Lower leg skin (tissue), 4 donors: ENCODE data around the gene RAB19. TPM values are rescaled to one million over a fixed set of nuclear protein-coding genes. Genes with fewer than 3 reads are reported as not detected.

ENCODE experiments used
- DNase-seq, 2 donors: peaks; one replicate each; pipeline ENCODE4 v3.0.0-alpha.2; 2019; ENCODE audit warnings: low spot score in 2 of 2
- H3K4me3 ChIP-seq: fragments of 200-600 bp; sonication (generic); 2 replicates; pipeline ENCODE4 v1.5.1; 2017; ENCODE audit warnings: mild to moderate bottlenecking, low read depth; ENCODE audit not compliant: poor library complexity, severe bottlenecking
- CTCF ChIP-seq, 3 donors: fragments of 450-650 bp; IDR thresholded peaks; one replicate each; pipeline ENCODE4 v1.5.1; 2016; ENCODE audit warnings: antibody characterized with exemption in 3 of 3, mild to moderate bottlenecking in 3 of 3, moderate library complexity in 2 of 3
- POLR2A ChIP-seq, 2 donors: fragments of 450-650 bp; IDR thresholded peaks; one replicate each; pipeline ENCODE4 v1.6.1; 2016 to 2017; ENCODE audit warnings: antibody characterized with exemption in 2 of 2, mild to moderate bottlenecking in 1 of 2, moderate library complexity in 1 of 2
- WGBS, 2 donors: methylation state at CpG; one replicate each; pipeline ENCODE4 v1.1.5; 2018; 5-methylcytosine and 5-hydroxymethylcytosine counted together
- intact Hi-C: fragments of 100-400 bp; cut with DNase I; formaldehyde crosslinking; loops from one replicate; pipeline ENCODE4 v1.15.0; 2023; ENCODE audit warnings: low total_unique reads
- total RNA-seq, 4 donors: library from RNA; depleted of rRNA; stranded (reverse); fragments of >200 nt; gene quantifications; one replicate each; pipeline ENCODE4 v1.1.0, GENCODE V29; 2016

Gene RAB19
- total RNA-seq, 4 donors from 2014 or later, result 0.47 to 1.5 (median 0.72) TPM; not detected in 1

DNA sequence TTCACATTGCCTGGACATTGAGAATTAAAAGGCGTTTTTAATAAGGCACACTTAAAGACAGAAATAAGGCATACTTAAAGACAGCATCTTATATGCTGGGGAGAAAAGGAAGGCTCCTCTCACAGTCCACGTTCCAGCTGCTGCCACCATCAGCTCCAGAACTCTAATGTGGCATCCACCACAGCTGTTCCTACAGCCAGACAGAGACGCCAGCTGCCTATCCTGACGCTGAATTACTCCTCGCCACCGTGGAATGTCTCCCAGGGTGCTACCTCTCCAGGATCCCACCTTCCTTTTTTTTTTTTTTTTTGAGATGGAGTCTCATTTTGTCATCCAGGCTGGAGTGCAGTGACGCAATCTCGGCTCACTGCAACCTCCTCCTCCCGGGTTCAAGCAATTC lies 36.3 kb upstream of the RAB19 start:
- intact Hi-C loops, result no loop called here
- DNase-seq, result no peak
- WGBS, 2 donors, result 90 to 93% methylated on average over 9 of the region's 9 CpGs
- TF ChIP-seq CTCF (IDR thresholded peaks at IDR 0.05) (no peak), POLR2A (IDR thresholded peaks at IDR 0.05) (no peak)
- H3K4me3 ChIP-seq, result no peak overlapping the region

DNA sequence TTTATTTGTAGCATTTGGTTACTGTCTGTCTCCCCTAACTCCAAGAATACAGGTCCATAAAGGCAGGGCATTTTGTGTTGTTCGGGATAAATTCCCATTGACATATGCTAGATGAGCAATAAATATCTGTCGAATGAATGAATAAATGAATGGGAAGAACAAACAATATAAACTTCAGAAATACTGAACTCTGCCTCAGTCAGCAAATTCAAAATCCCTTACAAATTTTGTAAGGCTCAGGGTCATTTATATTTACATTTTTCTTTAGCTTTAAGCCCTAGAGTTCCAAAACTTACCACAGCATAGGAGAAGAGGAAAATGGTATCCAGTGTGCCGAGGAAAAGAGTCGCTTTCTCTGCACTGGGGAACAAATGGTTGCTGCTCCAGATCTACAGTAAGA lies 34.6 kb upstream of the RAB19 start:
- intact Hi-C loops, result no loop called here
- DNase-seq, result no peak
- 97 to 98% methylated on average over 4 of the region's 4 CpGs for WGBS, 2 donors
- TF ChIP-seq POLR2A (IDR thresholded peaks at IDR 0.05) (no peak), CTCF (IDR thresholded peaks at IDR 0.05) (no peak)
- H3K4me3 ChIP-seq, result no peak overlapping the region

DNA sequence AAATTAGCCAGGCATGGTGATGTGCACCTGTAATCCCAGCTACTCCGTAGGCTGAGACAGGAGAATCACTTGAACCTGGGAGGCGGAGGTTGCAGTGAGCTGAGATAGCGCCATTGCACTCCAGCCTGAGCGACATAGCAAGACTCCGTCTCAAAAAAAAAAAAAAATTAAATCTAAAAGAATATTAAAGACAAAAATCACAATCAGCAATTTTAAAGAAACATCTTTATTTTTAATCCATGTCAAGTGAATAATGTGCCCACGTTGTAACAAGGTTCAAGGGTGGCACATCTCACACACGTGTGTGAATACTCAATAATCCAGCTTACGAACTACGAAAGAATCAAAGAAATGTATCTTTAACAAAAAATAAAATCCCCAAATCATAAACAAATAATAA lies 28.5 kb upstream of the RAB19 start:
- no peak for DNase-seq
- 89 to 97% methylated on average over 9 of the region's 9 CpGs for WGBS, 2 donors
- no peak for TF ChIP-seq CTCF (IDR thresholded peaks at IDR 0.05)
- TF ChIP-seq POLR2A (IDR thresholded peaks at IDR 0.05), result no peak
- no peak overlapping the region for H3K4me3 ChIP-seq
- intact Hi-C loops, result no loop called here

DNA sequence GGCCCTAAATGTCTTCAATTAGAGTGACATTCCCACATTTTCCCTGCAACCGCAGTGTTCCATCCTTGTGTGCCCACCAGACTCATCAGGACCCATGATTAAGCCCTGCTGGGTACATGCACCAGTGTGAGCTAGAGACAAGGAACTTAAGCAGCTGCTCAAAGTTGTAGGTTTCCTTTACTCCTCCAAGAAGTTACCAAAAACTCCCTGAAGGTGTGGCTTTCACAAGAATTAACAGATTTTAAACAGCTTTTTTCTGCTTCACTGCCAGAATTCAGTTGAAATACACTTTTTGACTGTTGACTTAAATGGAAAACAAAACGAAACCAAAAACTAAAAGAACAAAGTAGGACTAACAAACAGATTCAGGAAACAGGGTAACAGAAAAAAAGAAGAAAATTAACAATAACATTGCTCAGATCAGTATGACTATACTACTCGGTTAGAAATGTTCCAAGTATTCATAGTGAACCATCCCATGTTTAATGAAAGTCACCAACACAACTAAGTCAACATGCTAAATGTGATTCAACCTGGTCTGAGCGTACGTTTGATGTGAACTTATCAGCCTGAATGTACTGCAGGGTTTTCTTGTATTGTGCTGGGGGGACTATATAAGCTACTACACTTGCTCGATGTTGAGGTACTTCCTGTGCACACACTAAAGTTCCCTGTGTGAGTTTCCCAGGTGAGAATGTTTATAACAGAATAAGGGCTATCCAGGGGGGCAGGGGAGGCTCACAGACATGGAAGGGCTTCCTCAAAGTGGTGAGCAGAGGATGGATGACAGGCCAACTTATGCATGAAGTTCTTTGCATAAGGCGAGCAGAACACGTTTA lies 27.7 kb upstream of the RAB19 start:
- intact Hi-C loops, result no loop called here
- no peak overlapping the region for H3K4me3 ChIP-seq
- WGBS, 2 donors, result 81 to 86% methylated on average over 8 of the region's 8 CpGs
- no peak for TF ChIP-seq POLR2A (IDR thresholded peaks at IDR 0.05)
- TF ChIP-seq CTCF (IDR thresholded peaks at IDR 0.05), result no peak
- DNase-seq, result peak in 1 of 2 donors; percentile 63

DNA sequence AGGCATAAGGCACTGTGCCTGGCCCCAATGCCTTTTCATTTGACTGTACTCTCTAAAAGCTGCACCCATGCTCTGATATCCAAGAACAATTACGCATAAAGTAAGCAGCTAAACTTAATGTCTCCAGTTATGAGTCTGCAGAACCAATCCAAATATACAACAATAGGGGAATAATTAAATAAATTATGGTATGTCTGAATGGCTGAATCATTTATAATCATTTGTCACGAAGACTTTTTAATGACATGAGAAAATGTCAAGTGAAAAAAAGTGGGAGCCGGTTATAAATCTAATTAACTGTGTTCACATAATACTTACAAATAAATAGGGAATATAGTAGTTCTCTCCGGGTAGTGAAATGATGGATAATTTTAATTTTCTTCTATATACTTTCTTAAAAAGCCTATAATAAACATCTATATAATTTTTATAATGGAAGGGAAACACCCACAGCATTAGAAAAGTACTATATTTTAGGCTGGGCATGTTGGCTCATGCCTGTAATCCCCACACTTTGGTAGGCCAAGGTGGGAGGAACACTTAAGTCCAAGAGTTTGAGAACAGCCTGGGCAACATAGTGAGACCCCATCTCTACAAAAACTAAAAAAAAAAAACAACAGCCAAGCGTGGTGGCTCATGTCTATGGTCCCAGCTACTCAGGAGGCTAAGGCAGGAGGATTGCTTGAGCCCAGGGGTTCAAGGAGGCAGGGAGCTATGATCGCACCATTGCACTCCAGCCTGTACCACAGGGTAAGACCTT lies 19.7 kb upstream of the RAB19 start:
- DNase-seq, result peak in 1 of 2 donors; percentile 21
- intact Hi-C loops, result no loop called here
- WGBS, 2 donors, result 93 to 96% methylated on average over 6 of the region's 6 CpGs
- H3K4me3 ChIP-seq, result no peak overlapping the region
- TF ChIP-seq CTCF (IDR thresholded peaks at IDR 0.05) (no peak), POLR2A (IDR thresholded peaks at IDR 0.05) (no peak)
